Caco-2 (cell line): ENCODE data around the gene CDH13. TPM values are rescaled to one million over a fixed set of nuclear protein-coding genes. Genes with fewer than 3 reads are reported as not detected.

ENCODE experiments used
- BruUV-seq: library from RNA; stranded (reverse); fragments of 400-500 nt; replicated peaks from 2 replicates; lab custom pipeline; 2021; lab: Mats Ljungman, UMichigan
- CTCF ChIA-PET: fragments of 300-600 bp; sonication (Branson Sonifier 250); formaldehyde crosslinking; loops from one replicate; lab custom pipeline; 2022; ENCODE audit warnings: antibody characterized with exemption; lab: Charles Lee
- POLR2A ChIA-PET: fragments of 300-600 bp; sonication (Branson Sonifier 250); formaldehyde crosslinking; loops from one replicate; lab custom pipeline; 2022; ENCODE audit warnings: antibody characterized with exemption; lab: Charles Lee
- DNase-seq, 2 experiments: peaks; one replicate each; pipeline versions ENCODE4 v3.0.0 to v3.0.0-alpha.2; 2020 to 2022
- H3K27me3 ChIP-seq: replicated peaks from 2 replicates; pipeline ENCODE4 v1.6.0; 2011; ENCODE audit warnings: low read length; ENCODE audit not compliant: control insufficient read depth, insufficient read depth
- H3K36me3 ChIP-seq: 2 replicates; pipeline ENCODE4 v1.5.1; 2011; ENCODE audit warnings: low read length; ENCODE audit not compliant: control insufficient read depth, insufficient read depth
- H3K4me1 ChIP-seq: fragments of 250-450 bp; sonication (Bioruptor Pico); 2 replicates; pipeline ENCODE4 v1.5.1; 2020; ENCODE audit warnings: mild to moderate bottlenecking
- H3K4me3 ChIP-seq: 2 replicates; pipeline ENCODE4 v1.5.1; 2011; ENCODE audit warnings: low read depth, mild to moderate bottlenecking, control low read depth, low read length
- H3K9me3 ChIP-seq: fragments of 250-450 bp; sonication (Bioruptor Pico); 2 replicates; pipeline ENCODE4 v1.5.1; 2020; ENCODE audit warnings: mild to moderate bottlenecking, moderate library complexity
- H3K27ac Mint-ChIP-seq: one replicate; pipeline ENCODE4 v1.8.0; 2022; ENCODE audit warnings: mixed read lengths; ENCODE audit not compliant: unreplicated experiment
- H3K27me3 Mint-ChIP-seq: one replicate; pipeline ENCODE4 v1.8.0; 2022; ENCODE audit warnings: mixed read lengths; ENCODE audit not compliant: insufficient read depth, unreplicated experiment
- H3K36me3 Mint-ChIP-seq: one replicate; pipeline ENCODE4 v1.8.0; 2022; ENCODE audit warnings: mild to moderate bottlenecking, mixed read lengths; ENCODE audit not compliant: insufficient read depth, unreplicated experiment
- H3K4me1 Mint-ChIP-seq: one replicate; pipeline ENCODE4 v1.8.0; 2022; ENCODE audit warnings: low read depth, mixed read lengths; ENCODE audit not compliant: unreplicated experiment
- H3K4me3 Mint-ChIP-seq: one replicate; pipeline ENCODE4 v1.8.0; 2022; ENCODE audit warnings: mild to moderate bottlenecking, moderate library complexity, mixed read lengths; ENCODE audit not compliant: unreplicated experiment
- H3K9me3 Mint-ChIP-seq: one replicate; pipeline ENCODE4 v1.8.0; 2022; ENCODE audit warnings: mixed read lengths; ENCODE audit not compliant: unreplicated experiment
- intact Hi-C: fragments of 100-400 bp; cut with micrococcal nuclease; formaldehyde crosslinking; loops from one replicate; pipeline ENCODE4 v1.10.0; 2022; ENCODE audit not compliant: unreplicated experiment
- total RNA-seq: library from RNA; stranded (reverse); gene quantifications from 2 replicates; pipeline ENCODE4 v1.2.3, GENCODE V29; 2022
- TF ChIP-seq, protein P1 (sequence below), 2 experiments: fragments of 200-600 bp in 1 of 2; IDR thresholded peaks; 1 replicate in 1 of 2; 2 replicates in 1 of 2; pipeline versions ENCODE4 v1.5.1 to v1.8.0; 2011 to 2022; ENCODE audit warnings: antibody characterized with exemption in 1 of 2, control low read depth in 1 of 2, inconsistent platforms in 1 of 2, low read depth in 1 of 2, low read length in 1 of 2, mild to moderate bottlenecking in 1 of 2, moderate library complexity in 1 of 2; ENCODE audit not compliant: insufficient read depth in 1 of 2, severe bottlenecking in 1 of 2, unreplicated experiment in 1 of 2

Gene CDH13
- total RNA-seq, 1 experiment from 2014 or later: 2.2 TPM

DNA sequence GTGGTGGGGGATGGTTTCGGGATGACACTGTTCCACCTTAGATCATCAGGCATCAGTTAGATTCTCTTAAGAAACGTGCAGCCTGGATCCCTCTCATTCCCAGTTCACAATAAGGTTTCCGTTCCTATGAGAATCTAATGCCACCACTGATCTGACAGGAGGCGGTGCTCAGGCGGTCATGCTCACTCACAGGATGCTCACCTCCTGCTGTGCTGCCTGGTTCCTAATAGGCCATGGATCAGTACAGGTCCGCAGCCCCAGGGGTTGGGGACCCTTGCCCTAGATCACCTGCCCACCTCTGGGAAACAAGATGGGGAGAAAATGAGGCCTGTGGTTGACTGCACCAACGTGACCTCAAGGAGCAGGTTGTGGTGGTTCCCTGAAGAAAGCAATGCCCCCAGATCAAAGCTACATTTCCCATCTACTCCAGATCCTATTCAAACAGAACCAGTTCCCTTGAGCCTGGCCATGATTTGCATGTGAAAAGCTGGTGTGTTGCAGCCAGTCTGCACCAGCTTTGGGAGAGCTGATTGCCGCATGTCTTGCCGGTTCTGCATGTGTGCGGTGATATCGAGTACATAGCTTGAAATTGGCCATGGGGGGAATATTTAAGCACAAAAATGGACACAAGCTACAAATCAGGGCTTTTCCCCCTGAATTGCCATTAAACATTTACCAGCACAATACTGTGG, 997.8 kb downstream of the CDH13 start:
- Histone ChIP-seq H3K36me3 (no peaks in the 10 kb centered on the region), H3K27me3 (no peaks in the 10 kb centered on the region), H3K9me3 (no peaks in the 10 kb centered on the region), H3K4me3 (no peak overlapping the region), H3K4me1 (no peaks in the 10 kb centered on the region)
- Mint-ChIP-seq H3K36me3 (no peaks in the 10 kb centered on the region), H3K27ac (no peak overlapping the region), H3K27me3 (peaks cover 10% of the 10 kb centered on the region), H3K4me3 (no peak overlapping the region), H3K9me3 (no peaks in the 10 kb centered on the region), H3K4me1 (no peaks in the 10 kb centered on the region)
- intact Hi-C loops: no loop called here
- ChIA-PET CTCF (no interaction called here), POLR2A (no interaction called here)
- no peak for DNase-seq
- no TSS peak for BruUV-seq
- TF ChIP-seq, protein P1, sequence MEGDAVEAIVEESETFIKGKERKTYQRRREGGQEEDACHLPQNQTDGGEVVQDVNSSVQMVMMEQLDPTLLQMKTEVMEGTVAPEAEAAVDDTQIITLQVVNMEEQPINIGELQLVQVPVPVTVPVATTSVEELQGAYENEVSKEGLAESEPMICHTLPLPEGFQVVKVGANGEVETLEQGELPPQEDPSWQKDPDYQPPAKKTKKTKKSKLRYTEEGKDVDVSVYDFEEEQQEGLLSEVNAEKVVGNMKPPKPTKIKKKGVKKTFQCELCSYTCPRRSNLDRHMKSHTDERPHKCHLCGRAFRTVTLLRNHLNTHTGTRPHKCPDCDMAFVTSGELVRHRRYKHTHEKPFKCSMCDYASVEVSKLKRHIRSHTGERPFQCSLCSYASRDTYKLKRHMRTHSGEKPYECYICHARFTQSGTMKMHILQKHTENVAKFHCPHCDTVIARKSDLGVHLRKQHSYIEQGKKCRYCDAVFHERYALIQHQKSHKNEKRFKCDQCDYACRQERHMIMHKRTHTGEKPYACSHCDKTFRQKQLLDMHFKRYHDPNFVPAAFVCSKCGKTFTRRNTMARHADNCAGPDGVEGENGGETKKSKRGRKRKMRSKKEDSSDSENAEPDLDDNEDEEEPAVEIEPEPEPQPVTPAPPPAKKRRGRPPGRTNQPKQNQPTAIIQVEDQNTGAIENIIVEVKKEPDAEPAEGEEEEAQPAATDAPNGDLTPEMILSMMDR (IDR thresholded peaks at IDR 0.05; ENCODE audit: insufficient read depth in 1 of 2, low read depth in 1 of 2, low read length in 1 of 2, severe bottlenecking in 1 of 2, unreplicated experiment in 1 of 2): no peak

DNA sequence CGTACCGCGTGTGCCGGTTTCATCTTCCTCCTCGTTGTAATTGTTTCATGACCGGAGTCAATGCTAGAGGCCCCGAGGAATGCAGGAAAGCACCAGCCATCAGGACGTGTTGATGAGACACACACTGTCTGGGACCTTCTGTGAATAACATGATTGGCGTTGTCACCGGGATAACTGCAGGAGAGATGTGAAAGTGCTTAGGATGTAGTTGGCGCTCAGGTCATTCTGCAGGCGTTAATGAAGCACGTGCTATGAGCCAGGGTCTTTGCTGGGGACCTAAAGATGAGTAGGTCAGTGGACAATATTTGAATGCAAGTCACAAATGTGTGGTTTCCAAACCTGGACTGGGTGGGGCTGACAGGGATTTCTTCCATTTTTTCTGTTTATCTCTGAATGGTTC, 999.4 kb downstream of the CDH13 start:
- Mint-ChIP-seq H3K27me3 (peaks cover 9% of the 10 kb centered on the region), H3K4me3 (no peak overlapping the region), H3K36me3 (no peaks in the 10 kb centered on the region), H3K4me1 (no peaks in the 10 kb centered on the region), H3K9me3 (no peaks in the 10 kb centered on the region), H3K27ac (no peak overlapping the region)
- Histone ChIP-seq H3K4me1 (no peaks in the 10 kb centered on the region), H3K9me3 (no peaks in the 10 kb centered on the region), H3K36me3 (no peaks in the 10 kb centered on the region), H3K27me3 (no peaks in the 10 kb centered on the region; the same call in 1 of the 2 replicates), H3K4me3 (no peak overlapping the region)
- TF ChIP-seq, protein P1 (IDR thresholded peaks at IDR 0.05; ENCODE audit: insufficient read depth in 1 of 2, low read depth in 1 of 2, low read length in 1 of 2, severe bottlenecking in 1 of 2, unreplicated experiment in 1 of 2): no peak
- ChIA-PET CTCF (no interaction called here), POLR2A (no interaction called here)
- intact Hi-C loops: no loop called here
- no TSS peak for BruUV-seq
- no peak for DNase-seq

DNA sequence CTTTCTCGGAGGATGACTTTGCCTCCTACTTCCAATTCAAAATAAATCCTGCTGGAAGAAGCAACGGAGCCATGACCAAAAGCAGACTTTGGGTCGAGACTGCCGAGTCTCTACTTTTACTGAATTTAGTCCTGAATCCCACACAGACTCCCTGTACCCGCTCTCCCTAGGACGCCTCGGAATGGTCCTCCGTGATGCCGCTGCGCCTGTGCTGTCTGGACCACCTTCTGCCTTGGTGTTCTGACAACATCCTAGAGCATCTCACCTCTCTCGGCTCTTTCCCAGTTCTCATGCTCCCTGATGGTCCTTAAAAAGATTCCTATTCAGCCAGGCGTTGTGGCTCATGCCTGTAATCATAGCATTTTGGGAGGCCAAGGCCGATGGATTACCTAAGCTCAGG, 999.9 kb downstream of the CDH13 start:
- Mint-ChIP-seq H3K36me3 (no peaks in the 10 kb centered on the region), H3K4me1 (no peaks in the 10 kb centered on the region), H3K27ac (no peak overlapping the region), H3K27me3 (peaks cover 9% of the 10 kb centered on the region), H3K4me3 (no peak overlapping the region), H3K9me3 (no peaks in the 10 kb centered on the region)
- Histone ChIP-seq H3K27me3 (no peaks in the 10 kb centered on the region; the same call in none of the 2 replicates), H3K4me3 (no peak overlapping the region), H3K9me3 (no peaks in the 10 kb centered on the region), H3K4me1 (no peaks in the 10 kb centered on the region), H3K36me3 (no peaks in the 10 kb centered on the region)
- intact Hi-C loops: no loop called here
- ChIA-PET POLR2A (no interaction called here), CTCF (interaction anchor here (0.6 kb wide), 1 partner anchor 59 kb away, joined by 3 read pairs; no protein-coding TSS in a partner anchor)
- no peak for DNase-seq
- TF ChIP-seq, protein P1 (IDR thresholded peaks at IDR 0.05; ENCODE audit: insufficient read depth in 1 of 2, low read depth in 1 of 2, low read length in 1 of 2, severe bottlenecking in 1 of 2, unreplicated experiment in 1 of 2): no peak
- no TSS peak for BruUV-seq
